ENCODE measurements around the gene PPP2R2D.

Gene PPP2R2D

DNA sequence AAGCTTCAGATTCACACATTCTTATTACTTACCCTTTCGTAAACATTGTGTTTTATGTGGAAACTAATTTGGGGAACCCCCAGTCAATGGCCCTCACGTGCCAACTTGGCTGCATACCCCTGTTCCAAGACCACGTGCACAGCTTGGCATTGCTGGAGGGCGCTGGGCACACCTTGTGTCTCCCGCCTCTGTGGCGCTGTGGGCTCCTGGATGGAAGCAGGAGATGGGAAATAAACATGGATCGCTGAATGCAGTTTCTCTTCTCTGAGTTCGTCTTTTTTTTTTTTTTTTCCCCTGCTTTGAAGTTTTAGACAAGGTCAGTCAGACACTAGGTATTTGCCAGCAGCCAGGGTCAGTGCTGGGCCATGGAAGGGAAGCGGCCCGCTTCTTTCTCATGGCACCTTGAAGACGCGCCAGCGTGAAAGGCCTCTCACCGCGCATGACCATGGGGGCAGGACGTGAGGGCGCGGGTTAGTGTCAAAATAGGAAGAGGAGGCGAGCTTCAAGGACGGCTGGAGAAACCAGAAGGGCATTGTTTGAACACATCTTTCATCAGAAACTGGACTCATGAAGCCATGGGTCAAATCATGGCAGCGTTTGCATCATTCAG lies 53.7 kb downstream of the PPP2R2D start:
- no peak for DNase-seq

- DNase-seq = no peak
Observed at GRCh38 chr10:131955591-131956340, 55.0 kb downstream of the PPP2R2D start.

DNA sequence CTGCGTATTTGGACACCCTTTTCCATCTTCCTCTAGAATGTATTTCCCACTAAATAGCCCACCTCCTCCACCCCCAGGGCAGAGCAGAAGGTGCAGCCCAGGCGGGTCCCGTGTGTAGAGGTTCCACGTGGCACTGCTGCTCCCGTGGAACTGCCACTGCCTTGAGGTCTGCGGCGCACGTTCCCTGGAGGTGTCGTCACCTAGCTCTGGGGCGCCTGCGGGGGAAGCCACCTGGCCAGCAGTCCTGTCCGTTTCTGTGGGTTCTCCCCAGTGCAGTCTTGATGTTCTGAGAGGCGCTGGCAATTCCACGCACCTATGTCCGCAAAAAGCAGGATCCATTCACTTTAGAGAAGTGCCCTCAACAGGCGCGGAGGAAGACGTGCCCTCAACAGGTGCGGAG lies 59.0 kb downstream of the PPP2R2D start:
- DNase-seq = no peak

GRCh38 chr10:131960631-131961046 lies 59.8 kb downstream of the PPP2R2D start:
- no peak for DNase-seq

DNA sequence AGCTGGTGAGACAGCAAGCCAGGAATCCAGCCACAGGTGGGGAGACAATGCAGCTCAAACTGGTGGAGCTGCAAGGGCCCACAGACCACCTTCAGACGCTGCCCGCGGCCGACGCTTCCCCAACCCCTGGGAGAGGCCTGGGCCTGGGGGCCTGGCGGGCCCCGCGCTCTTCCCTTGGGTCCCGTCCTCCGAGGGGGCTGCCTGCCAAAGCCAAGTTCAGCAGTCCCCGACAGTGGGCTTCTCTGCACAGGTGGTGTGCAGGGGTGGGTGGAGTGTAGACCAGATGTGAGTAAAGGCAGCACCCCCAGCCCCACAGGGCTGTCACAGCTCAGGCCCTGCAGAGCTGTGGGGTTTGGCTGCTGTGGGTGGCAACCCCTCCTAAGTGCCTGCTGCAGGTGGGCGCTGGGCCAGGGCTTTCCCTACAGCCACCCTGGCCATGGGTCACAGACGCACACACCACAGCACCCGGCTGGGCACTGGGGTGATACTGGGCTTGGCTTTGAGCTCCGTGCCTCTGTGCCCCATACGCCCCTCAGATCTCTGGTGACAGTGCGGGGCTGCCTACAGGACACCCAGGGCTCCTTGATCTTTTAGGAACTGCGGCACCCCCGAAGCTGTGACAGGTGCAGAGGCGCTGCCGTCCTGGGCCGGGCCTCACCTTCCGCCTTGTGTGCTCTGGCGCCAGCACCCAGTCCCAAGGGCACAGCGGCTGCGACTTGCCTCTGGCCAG lies 60.4 kb downstream of the PPP2R2D start:
- no peak for DNase-seq

DNA sequence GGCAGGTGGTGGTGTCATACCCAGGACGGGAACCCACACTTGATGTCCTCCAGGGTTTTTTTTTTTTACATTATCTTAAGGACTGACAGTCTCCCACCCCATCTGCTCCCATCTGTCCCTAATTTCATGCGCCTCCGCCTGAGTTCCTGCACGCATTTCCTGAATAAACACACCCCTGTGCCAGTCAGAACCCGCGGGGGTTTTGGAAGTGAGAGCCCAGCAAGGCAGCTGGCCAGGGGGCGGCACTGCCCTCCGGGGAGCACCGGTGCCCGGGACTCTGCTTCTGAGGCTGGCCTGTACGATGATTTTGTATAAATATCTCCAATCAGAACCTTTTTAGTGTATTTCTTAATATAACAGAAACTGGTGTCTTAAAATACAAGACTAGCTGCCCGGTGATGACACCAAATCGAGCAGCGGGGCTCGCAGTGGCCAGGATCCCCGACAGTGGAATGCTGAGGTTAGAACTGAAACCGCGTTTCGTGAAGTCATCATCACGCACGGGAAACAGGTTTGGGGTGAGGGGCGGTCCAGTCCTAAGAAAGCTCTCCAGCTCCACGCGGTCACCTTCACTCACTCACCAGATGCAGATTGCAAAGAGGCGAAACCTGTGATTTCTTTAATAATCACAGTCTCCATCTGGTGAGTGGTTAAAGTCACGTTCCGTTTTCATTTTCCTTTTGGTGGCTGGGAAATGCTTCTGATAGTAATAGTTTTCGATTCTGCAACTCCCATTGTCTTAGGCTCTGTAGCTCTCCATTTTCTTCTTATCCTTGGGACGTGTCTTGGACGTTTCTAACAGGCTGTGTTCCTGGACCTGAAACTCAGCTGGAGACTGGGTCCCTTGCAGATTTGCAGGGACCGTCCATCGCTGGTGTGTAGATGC lies 61.2 kb downstream of the PPP2R2D start:
- DNase-seq = no peak

DNA sequence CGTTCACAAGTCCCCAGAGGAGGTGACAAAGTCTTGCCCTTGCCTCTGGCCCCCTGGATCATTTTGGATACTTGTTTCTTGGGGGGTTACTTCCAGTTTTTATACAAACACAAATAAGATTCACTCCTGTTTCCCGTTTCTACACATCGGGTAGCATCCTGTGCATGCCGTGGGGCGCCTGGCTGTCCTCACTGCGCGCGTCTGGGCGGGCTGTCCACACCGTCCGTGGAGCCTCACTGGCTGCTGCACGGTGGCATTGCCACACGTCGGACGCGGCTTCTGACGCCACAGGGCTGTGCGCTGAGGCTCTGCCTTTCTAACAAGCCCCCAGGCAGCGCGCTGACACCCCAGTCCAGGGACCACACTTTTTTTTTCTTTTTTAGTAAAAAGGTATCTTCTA lies 62.5 kb downstream of the PPP2R2D start:
- no peak for DNase-seq

DNA sequence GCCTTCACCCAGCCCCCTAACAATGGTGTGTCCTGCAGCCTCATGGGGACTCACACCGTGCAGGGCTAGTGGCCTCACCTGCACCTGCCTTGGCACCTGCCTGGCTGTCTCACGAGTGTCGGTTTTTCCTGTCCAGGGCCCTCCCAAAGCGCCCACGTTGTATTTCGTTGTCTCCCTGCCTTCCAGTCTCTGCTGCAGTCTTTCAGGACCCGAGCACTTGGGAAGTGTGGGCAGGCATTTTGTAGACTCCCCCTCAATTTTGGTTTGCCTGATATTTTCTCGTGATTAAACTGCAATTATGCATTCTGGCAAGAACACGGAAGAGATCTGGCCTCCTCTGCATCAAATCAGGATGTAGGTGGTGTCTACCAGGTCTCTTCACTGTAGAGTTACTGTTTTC lies 63.0 kb downstream of the PPP2R2D start:
- DNase-seq = no peak

DNA sequence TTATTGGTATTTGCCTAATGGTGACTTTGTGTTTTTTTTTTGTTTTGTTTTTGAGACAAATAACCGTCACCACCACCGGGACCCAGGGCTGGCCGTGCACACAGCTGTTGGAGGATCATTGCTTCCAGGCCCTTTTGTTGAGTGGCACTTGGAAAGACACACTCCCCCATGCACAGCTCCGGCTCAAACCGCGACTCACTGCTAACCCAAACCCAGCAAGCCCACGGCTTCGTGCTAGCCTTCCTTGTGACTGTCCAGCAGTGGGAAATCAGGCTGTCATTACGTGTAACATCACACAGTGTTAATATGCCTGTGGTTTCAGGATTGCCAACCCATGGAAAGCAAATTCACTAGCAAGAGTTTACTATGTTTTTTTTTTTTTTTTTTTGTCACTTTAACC lies 63.5 kb downstream of the PPP2R2D start:
- no peak for DNase-seq

DNA sequence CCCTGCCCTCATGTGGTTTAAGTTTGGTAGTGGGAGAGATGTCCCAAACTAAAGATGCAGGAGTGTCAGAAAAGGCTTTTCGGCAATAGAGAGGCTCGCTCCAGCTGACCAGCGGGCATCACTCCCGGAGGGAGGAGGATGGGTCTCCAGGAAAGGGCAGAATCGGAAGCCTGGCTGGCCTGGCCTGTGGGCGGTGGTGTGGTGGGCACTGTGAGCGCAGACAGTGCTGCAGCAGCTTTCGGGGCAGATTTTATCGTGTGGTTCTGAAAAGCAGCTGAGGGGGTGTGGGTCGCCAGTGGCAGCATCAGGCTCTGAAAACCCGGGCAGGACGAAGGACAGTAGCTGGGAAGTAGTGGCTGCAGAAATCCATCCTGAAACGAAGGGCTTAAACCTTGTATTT lies 68.1 kb downstream of the PPP2R2D start:
- DNase-seq = no peak

DNA sequence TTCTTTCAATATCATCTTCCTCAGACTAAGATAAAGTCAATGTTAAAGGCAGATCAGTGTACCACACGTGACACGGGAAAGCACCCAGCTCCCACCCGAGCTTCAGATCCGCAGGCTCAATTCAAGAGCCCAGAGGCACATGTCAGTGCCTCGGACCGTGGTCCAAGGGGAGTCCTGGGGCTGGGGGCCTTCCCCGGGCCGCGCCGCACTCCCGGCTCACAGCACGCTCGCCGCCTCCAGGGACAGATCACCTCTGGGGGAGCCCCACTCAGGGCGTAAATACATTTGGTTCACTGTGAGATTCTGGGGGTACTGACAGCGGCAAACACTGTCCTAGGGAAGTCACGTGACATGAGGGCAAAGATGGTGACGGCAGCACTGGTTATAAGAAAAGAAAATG lies 70.1 kb downstream of the PPP2R2D start:
- DNase-seq = no peak

GRCh38 chr10:131971591-131971990 lies 70.8 kb downstream of the PPP2R2D start:
- DNase-seq = no peak

- no peak for DNase-seq
Observed at GRCh38 chr10:131972474-131973071, 71.8 kb downstream of the PPP2R2D start.

GRCh38 chr10:131973160-131973951 lies 72.5 kb downstream of the PPP2R2D start:
- DNase-seq = no peak

DNA sequence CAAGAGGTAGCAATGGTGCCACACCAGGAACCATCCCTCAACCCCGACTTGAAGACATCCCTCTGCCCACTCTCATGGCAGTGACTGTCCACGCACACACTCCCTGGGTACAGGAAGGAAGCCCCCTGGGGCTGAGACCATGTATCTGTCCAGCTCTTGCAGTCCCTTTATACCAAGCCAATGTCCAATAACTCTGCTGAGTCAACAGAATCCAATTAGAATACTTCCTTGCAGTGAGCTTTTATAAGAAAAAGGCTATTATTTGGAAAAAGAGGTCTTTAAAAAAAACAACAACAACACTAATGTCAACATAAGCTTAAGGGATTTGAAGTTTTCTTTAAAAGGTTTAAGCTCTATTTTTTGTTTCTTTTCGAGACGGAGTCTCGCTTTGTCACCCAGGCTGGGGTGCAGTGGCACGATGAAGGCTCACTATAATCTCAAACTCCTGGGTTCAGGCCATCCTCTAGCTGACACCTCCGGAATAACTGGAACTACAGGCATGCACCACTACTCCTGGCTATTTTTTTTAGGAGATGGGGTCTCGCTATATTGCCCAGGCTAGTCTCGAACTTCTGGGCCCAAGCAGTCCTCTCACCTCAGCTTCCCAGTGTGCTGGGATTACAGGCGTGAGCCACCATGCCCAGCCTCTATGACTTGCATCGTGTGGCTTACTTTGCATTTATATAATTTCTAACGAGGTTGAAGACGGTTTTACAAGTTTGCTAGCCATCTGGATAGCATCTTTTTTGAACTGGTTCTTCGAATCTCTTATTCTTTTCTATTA lies 73.4 kb downstream of the PPP2R2D start:
- no peak for DNase-seq

GRCh38 chr10:131975003-131975402 lies 74.2 kb downstream of the PPP2R2D start:
- DNase-seq = no peak

- DNase-seq = no peak
Observed at GRCh38 chr10:131975796-131976195, 75.0 kb downstream of the PPP2R2D start.

- DNase-seq = no peak
Observed at GRCh38 chr10:131977323-131978096, 76.7 kb downstream of the PPP2R2D start.

- no peak for DNase-seq
Observed at GRCh38 chr10:131978366-131978765, 77.6 kb downstream of the PPP2R2D start.

DNA sequence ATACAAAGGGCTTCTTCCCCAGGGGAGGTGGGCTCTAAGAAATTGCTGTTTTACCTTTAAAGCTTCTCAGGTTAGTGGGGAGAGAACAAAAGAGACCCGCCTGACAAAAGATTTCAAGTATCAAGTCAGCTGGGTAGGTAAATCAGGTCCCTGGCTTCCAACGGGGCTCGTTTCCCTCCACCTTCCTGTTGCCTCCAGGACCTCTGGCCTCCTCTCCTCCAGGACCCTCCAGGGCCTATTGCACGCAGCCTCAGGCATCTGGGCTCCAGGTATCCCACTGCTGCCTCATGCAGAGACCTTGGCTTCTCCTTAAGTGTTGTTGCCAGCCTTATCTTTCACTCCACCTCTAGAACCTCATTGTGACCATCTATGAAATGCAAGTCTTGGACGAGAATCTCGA lies 78.0 kb downstream of the PPP2R2D start:
- DNase-seq = no peak

Data from SHP77 treated with DMSO at 0.1 percent for 48 hours (cell line).